ENCODE data around the gene SH3D21.

SH3D21 gene

GRCh38 chr1:36306210-36306901 lies at the start of gene SH3D21:
SH3D21 (plus strand) TSS chr1:36306368; CDS start chr1:36306421, 53 bp downstream.
- peak; percentile 69 for DNase-seq

GRCh38 chr1:36256558-36257374 lies 49.4 kb upstream of the SH3D21 start:
- no peak for DNase-seq

DNA sequence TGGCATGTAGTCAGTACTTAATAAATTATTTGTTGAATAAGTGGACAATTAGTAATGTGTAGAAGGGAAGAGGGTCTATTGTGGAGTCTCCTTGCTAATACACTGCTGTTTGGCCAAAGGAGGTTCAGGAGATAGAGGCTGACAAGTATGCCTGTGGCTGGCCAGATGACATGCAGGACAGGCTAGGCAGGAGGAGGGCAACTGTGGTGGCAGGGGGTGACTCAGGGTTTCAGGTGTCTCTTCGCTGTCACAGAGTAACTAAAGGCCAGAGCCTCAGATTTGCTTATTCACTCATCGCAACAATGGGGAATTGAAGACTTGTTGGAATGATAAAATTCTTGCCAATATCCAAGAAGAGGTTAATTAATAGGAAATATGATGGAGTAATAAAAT lies 48.8 kb upstream of the SH3D21 start:
- no peak for DNase-seq

DNA sequence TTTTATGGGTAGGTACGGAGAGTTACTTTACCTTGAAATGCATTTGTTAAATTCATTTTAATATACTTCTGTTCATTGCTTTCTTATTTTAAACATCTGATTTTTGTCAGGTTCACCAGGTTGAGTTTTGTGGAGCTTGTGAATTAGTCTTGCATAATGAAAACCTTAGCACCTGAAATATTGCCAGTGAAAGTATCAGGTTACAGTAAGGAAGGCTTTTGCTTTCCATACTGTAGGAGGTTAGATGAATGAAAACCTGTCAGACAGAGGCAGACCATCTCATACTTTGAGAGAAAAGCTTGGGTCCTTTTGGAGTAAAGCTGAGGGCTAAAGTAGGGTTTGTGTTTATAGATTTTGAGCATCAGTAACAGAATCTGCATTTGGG lies 47.2 kb upstream of the SH3D21 start:
- no peak for DNase-seq

- no peak for DNase-seq
Measured at GRCh38 chr1:36268981-36269380, 37.2 kb upstream of the SH3D21 start.

- DNase-seq = no peak
Measured at GRCh38 chr1:36269408-36269838, 36.7 kb upstream of the SH3D21 start.

DNA sequence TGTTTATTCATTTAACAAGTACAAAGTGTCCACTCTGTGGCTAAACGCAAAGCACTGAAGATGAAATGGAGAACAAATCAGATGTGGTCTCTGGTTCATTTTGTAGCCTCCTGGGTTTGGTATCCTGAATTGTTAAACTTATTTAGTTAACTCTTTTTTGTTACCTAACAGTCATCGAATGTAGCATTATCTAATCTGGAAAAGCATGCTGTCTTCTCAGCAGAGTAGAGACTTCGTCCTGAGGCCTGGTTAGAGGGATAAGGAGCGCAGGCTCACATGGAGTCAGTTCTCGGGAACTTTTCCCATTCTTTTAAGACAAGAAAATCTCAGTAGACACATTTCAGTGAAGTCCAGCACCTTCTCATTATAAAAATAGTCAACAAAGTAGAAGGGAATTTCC lies 33.1 kb upstream of the SH3D21 start:
- no peak for DNase-seq

GRCh38 chr1:36274201-36274600 lies 32.0 kb upstream of the SH3D21 start:
- no peak for DNase-seq

GRCh38 chr1:36276688-36277087 lies 29.5 kb upstream of the SH3D21 start:
- DNase-seq = no peak

GRCh38 chr1:36279110-36279788 lies 26.9 kb upstream of the SH3D21 start:
- no peak for DNase-seq

DNA sequence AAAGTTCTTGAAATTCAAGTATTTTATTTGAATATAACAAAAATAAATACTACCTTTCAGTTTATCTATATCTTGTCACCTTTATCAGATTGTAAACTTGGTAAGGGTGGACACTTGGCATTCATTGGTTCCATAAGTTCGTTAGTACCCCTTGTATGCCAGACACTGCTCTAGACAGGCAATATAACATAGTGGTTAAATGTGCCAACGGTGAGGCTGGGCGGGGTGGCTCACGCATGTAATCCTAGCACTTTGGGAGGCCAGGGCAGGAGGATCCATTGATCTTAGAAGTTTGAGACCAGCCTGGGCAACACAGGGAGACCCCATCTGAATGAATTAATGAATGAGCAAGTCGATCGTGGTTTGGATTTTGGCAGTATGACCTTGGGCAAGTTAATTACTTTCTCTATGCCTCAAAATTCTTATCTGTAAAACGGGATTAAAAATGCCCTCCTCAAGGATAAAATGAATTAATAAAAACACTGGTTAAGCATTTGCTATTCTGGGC lies 26.3 kb upstream of the SH3D21 start:
- DNase-seq = no peak

- DNase-seq = no peak
Measured at GRCh38 chr1:36284061-36284460, 22.1 kb upstream of the SH3D21 start.

- no peak for DNase-seq
Measured at GRCh38 chr1:36284517-36284916, 21.7 kb upstream of the SH3D21 start.

- DNase-seq = peak; percentile 48
Measured at GRCh38 chr1:36285443-36286101, 20.6 kb upstream of the SH3D21 start.

- DNase-seq = no peak
Measured at GRCh38 chr1:36286802-36287201, 19.4 kb upstream of the SH3D21 start.

DNA sequence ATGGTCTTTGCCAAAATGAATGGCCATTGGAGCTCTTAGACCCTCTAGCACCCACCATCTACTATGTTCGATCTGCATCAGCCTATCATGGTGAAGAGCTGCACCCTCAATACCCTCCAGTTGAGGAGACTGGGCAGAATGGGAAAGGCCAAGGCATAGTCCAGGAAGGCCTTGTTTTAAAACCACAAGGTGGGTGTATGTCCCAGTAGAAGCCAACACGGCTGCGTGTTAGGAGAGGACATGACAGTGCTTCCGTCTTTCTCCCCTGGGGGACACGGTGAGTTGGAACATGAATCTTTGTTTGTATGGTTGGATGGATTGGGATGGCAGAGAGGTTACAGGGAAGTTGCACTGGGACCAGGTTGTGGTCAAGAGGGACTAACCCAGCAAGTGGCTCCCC lies 18.6 kb upstream of the SH3D21 start:
- DNase-seq = no peak

GRCh38 chr1:36295390-36295789 lies 10.8 kb upstream of the SH3D21 start:
- DNase-seq = no peak

- no peak for DNase-seq
Measured at GRCh38 chr1:36297062-36297461, 9.1 kb upstream of the SH3D21 start.

- no peak for DNase-seq
Measured at GRCh38 chr1:36298640-36299039, 7.5 kb upstream of the SH3D21 start.

DNA sequence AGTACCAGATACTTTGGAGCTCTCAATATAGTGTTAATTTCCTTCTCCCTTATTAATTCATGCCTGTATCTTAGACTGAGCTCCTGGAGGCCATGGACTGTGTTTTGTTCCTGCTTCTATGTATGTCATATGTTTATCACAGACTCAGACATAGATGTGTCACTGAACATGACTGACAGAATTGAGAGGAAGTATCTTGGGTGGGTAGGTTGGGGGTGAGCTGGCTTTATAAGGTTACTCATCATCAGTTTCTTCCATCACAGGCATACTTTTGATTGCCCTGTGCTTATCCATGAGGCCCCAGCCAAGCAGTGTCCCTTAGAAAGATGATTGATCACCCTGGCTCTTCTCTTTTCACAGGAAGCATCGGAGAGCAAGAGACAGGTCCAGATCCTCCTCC lies 5.6 kb upstream of the SH3D21 start:
- DNase-seq = no peak

- DNase-seq = no peak
Measured at GRCh38 chr1:36301220-36301619, 4.9 kb upstream of the SH3D21 start.

DNA sequence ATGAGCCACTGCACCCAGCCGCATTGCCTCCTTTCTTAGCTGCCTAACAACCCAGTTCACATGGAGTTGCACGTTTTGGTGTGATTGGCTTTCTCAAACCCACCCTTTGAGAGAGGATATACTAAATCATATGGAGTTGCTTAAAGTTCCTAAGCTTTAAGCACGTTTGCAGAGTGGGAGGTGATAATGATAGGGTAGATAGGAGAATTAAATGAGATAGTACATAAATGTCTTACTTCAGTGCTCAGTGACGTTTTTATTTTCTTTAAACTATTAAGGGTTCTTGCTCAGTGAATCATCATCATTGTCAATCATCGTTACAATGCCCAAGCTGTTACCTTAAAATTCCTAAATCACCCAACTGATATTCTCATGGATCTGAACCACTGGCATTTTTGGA lies 2.9 kb upstream of the SH3D21 start:
- DNase-seq = no peak
